ENCODE data around the gene RAB11FIP4. TPM values are rescaled to one million over a fixed set of nuclear protein-coding genes. Genes with fewer than 3 reads are reported as not detected.
A peak's percentile ranks its signal among the peaks of the same experiment; 100 is the strongest.

RAB11FIP4 gene
- total and polyA plus RNA-seq, 9 of the 15 experiments (the other 6 are each of a cell fraction or from before 2014, with no cell fraction given): 0.62 to 16.6 (median 8.9) TPM

- TF ChIP-seq HNRNPK (IDR thresholded peaks at IDR 0.05; ENCODE audit: low read depth, low read length, poor library complexity, severe bottlenecking) (no peak), RAD51 (IDR thresholded peaks at IDR 0.05; ENCODE audit: borderline replicate concordance, low read depth) (no peak), COPS2 (conservative IDR thresholded peaks at IDR 0.05) (no peak), XRCC5 (IDR thresholded peaks at IDR 0.05; ENCODE audit: low read depth, low read length) (peak; percentile 74; the same call in 1 of the 2 replicates), E2F4 (CRISPR knock-in tag; IDR thresholded peaks at IDR 0.05; ENCODE audit: low read depth) (no peak), ZNF165 (CRISPR knock-in tag; IDR thresholded peaks at IDR 0.05; ENCODE audit: borderline replicate concordance) (no peak), USF1 (CRISPR knock-in tag; IDR thresholded peaks at IDR 0.05) (no peak), HNRNPLL (IDR thresholded peaks at IDR 0.05; ENCODE audit: low read depth, low read length, poor library complexity, severe bottlenecking) (peak; percentile 35), NKRF (IDR thresholded peaks at IDR 0.05; ENCODE audit: borderline replicate concordance) (0 out of 2 replicates have a peak, but pooled peaks have one; percentile 1), RBM39 (optimal IDR thresholded peaks at IDR 0.05; ENCODE audit: low read depth, low read length) (no peak), CTCF (IDR thresholded peaks at IDR 0.05 in 2 of 3, conservative IDR thresholded peaks at IDR 0.05 in 1 of 3; ENCODE audit: insufficient read depth in 2 of 3, low read depth in 1 of 3, low read length in 3 of 3) (no peak), ZNF354B (CRISPR knock-in tag; IDR thresholded peaks at IDR 0.05) (no peak), PHF20 (IDR thresholded peaks at IDR 0.05; ENCODE audit: partially characterized antibody) (peak; percentile 81), NR0B1 (IDR thresholded peaks at IDR 0.05; ENCODE audit: partially characterized antibody) (no peak), ZNF41 (CRISPR knock-in tag; conservative IDR thresholded peaks at IDR 0.05) (no peak), ZFP91 (CRISPR knock-in tag; IDR thresholded peaks at IDR 0.05) (no peak), HNRNPUL1 (IDR thresholded peaks at IDR 0.05; ENCODE audit: low read length) (no peak), CBX2 (IDR thresholded peaks at IDR 0.05; ENCODE audit: insufficient read depth, low read length, poor library complexity, severe bottlenecking) (no peak)
These were observed 158.3 kb downstream of the RAB11FIP4 start (continued) for GRCh38 chr17:31549525-31550388.

Data from K562 (cell line).